GM12891 (cell line): ENCODE measurements around the gene CRYBA4.

Experiments
- POLR2A ChIP-seq: IDR thresholded peaks from 2 replicates; pipeline ENCODE4 v1.6.1; 2011; ENCODE audit warnings: low read depth, low read length, control low read depth
- POLR2AphosphoS5 ChIP-seq: IDR thresholded peaks from 2 replicates; pipeline ENCODE4 v1.6.1; 2011; ENCODE audit warnings: low read depth, low read length, control low read depth

GRCh38 chr22:26585104-26585790 is 36.5 kb upstream of the CRYBA4 start:
- TF ChIP-seq POLR2AphosphoS5 (no peak), POLR2A (no peak)
